Loucy (cell line): ENCODE results near the gene INPP4B.

Source experiments
- H2AFZ ChIP-seq: fragments of 200-600 bp; sonication (generic); 2 replicates; pipeline ENCODE4 v1.6.0; 2016; ENCODE audit warnings: antibody characterized with exemption, mild to moderate bottlenecking, low read length, moderate library complexity
- H3F3A ChIP-seq: fragments of 200-600 bp; 2 replicates; pipeline ENCODE4 v1.6.0; 2016; ENCODE audit warnings: antibody characterized with exemption, low read depth, mild to moderate bottlenecking
- H3K27me3 ChIP-seq: fragments of 200-600 bp; sonication (generic); 2 replicates; pipeline ENCODE4 v1.6.1; 2014; ENCODE audit warnings: low read length, mild to moderate bottlenecking; ENCODE audit not compliant: insufficient read depth, poor library complexity, severe bottlenecking
- H3K36me3 ChIP-seq: fragments of 200-600 bp; sonication (generic); 2 replicates; pipeline ENCODE4 v1.6.1; 2016; ENCODE audit warnings: low read length; ENCODE audit not compliant: insufficient read depth
- H3K4me1 ChIP-seq: fragments of 200-600 bp; sonication (generic); 2 replicates; pipeline ENCODE4 v1.5.1; 2014; ENCODE audit warnings: low read length, mild to moderate bottlenecking; ENCODE audit not compliant: insufficient read depth, poor library complexity, severe bottlenecking
- H3K4me2 ChIP-seq: fragments of 200-600 bp; sonication (generic); 2 replicates; pipeline ENCODE4 v1.6.0; 2014; ENCODE audit warnings: antibody characterized with exemption, low read length, low read depth, mild to moderate bottlenecking; ENCODE audit not compliant: poor library complexity, severe bottlenecking
- H3K4me3 ChIP-seq: fragments of 200-600 bp; sonication (generic); 2 replicates; pipeline ENCODE4 v1.5.1; 2014; ENCODE audit warnings: low read length, mild to moderate bottlenecking, mixed read lengths; ENCODE audit not compliant: poor library complexity, severe bottlenecking
- H3K79me2 ChIP-seq: fragments of 200-600 bp; sonication (generic); 2 replicates; pipeline ENCODE4 v1.6.1; 2014; ENCODE audit warnings: low read length; ENCODE audit not compliant: insufficient read depth
- H3K9ac ChIP-seq: fragments of 200-600 bp; sonication (generic); 2 replicates; pipeline ENCODE4 v1.6.0; 2014; ENCODE audit warnings: mild to moderate bottlenecking, low read depth, low read length, moderate library complexity; ENCODE audit not compliant: poor library complexity, severe bottlenecking
- H3K9me2 ChIP-seq: fragments of 200-600 bp; sonication (generic); replicated peaks from 2 replicates; pipeline ENCODE4 v1.6.1; 2016; ENCODE audit warnings: low read depth, low read length, mixed read lengths
- H3K9me3 ChIP-seq: fragments of 200-600 bp; sonication (generic); 2 replicates; pipeline ENCODE4 v1.6.1; 2014; ENCODE audit warnings: mild to moderate bottlenecking, antibody characterized with exemption, low read length, low read depth; ENCODE audit not compliant: insufficient read depth
- H4K20me1 ChIP-seq: fragments of 200-600 bp; sonication (generic); 2 replicates; pipeline ENCODE4 v1.6.0; 2014; ENCODE audit warnings: antibody characterized with exemption, low read length, mild to moderate bottlenecking; ENCODE audit not compliant: insufficient read depth, poor library complexity, severe bottlenecking
- EZH2phosphoT487 ChIP-seq: fragments of 200-600 bp; IDR thresholded peaks from 2 replicates; pipeline ENCODE4 v1.6.1; 2018; ENCODE audit warnings: antibody characterized with exemption, mild to moderate bottlenecking, moderate library complexity, borderline replicate concordance
- TF ChIP-seq, protein P1 (sequence below): fragments of 200-600 bp; sonication (generic); conservative IDR thresholded peaks from 2 replicates; pipeline ENCODE4 v1.5.1; 2014; ENCODE audit warnings: mild to moderate bottlenecking, antibody characterized with exemption, low read length

The INPP4B gene

GRCh38 chr4:142427456-142427855 lies 418.6 kb downstream of the INPP4B start:
- Histone ChIP-seq H4K20me1 (no peaks in the 10 kb centered on the region), H3K4me2 (no peak overlapping the region), H3K9ac (no peak overlapping the region), H3K79me2 (no peaks in the 10 kb centered on the region), H3K4me1 (peaks cover 20% of the 10 kb centered on the region), H3K27me3 (no peaks in the 10 kb centered on the region), H3K9me2 (no peaks in the 10 kb centered on the region), H2AFZ (peak overlapping the region; percentile 60), H3K4me3 (no peak overlapping the region), H3K36me3 (no peaks in the 10 kb centered on the region), H3K9me3 (no peaks in the 10 kb centered on the region), H3F3A (no peaks in the 10 kb centered on the region)
- no peak for TF ChIP-seq EZH2phosphoT487
- TF ChIP-seq, protein P1, sequence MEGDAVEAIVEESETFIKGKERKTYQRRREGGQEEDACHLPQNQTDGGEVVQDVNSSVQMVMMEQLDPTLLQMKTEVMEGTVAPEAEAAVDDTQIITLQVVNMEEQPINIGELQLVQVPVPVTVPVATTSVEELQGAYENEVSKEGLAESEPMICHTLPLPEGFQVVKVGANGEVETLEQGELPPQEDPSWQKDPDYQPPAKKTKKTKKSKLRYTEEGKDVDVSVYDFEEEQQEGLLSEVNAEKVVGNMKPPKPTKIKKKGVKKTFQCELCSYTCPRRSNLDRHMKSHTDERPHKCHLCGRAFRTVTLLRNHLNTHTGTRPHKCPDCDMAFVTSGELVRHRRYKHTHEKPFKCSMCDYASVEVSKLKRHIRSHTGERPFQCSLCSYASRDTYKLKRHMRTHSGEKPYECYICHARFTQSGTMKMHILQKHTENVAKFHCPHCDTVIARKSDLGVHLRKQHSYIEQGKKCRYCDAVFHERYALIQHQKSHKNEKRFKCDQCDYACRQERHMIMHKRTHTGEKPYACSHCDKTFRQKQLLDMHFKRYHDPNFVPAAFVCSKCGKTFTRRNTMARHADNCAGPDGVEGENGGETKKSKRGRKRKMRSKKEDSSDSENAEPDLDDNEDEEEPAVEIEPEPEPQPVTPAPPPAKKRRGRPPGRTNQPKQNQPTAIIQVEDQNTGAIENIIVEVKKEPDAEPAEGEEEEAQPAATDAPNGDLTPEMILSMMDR = no peak

- H3K36me3 ChIP-seq = no peaks in the 10 kb centered on the region
- H2AFZ ChIP-seq = peak overlapping the region; percentile 54; the same call in 1 of the 2 replicates
- no peaks in the 10 kb centered on the region for H3K9me2 ChIP-seq
- H3K4me3 ChIP-seq = no peak overlapping the region
- H3K4me1 ChIP-seq = peaks cover 43% of the 10 kb centered on the region
- H3K4me2 ChIP-seq = peak overlapping the region; percentile 43
- H3F3A ChIP-seq = no peaks in the 10 kb centered on the region
- no peaks in the 10 kb centered on the region for H3K9me3 ChIP-seq
- H4K20me1 ChIP-seq = no peaks in the 10 kb centered on the region
- TF ChIP-seq, protein P1 = no peak
- no peak for TF ChIP-seq EZH2phosphoT487
- H3K27me3 ChIP-seq = no peaks in the 10 kb centered on the region
- H3K9ac ChIP-seq = no peak overlapping the region
- H3K79me2 ChIP-seq = no peaks in the 10 kb centered on the region
These were observed 422.2 kb downstream of the INPP4B start for GRCh38 chr4:142423861-142424260.

- Histone ChIP-seq H3K27me3 (no peaks in the 10 kb centered on the region), H3K36me3 (no peaks in the 10 kb centered on the region), H3K9me2 (no peaks in the 10 kb centered on the region), H3F3A (no peaks in the 10 kb centered on the region), H2AFZ (no peak overlapping the region), H3K4me2 (no peak overlapping the region), H3K79me2 (no peaks in the 10 kb centered on the region), H3K9ac (no peak overlapping the region), H4K20me1 (no peaks in the 10 kb centered on the region), H3K9me3 (no peaks in the 10 kb centered on the region), H3K4me1 (peaks cover 54% of the 10 kb centered on the region), H3K4me3 (no peak overlapping the region)
- TF ChIP-seq, protein P1 = no peak
- no peak for TF ChIP-seq EZH2phosphoT487
These were observed 425.6 kb downstream of the INPP4B start for GRCh38 chr4:142420311-142421095.
